Measurements from ENCODE around the gene WDR45B.

GRCh38 chr17:82570277-82570676 is 78.0 kb downstream of the WDR45B start:
- TF ChIP-seq CTCF (IDR thresholded peaks at IDR 0.05) = no peak
- no peak for TF ChIP-seq PREB (CRISPR knock-in tag; IDR thresholded peaks at IDR 0.05; ENCODE audit: borderline replicate concordance)
- TF ChIP-seq AFF4 (CRISPR knock-in tag; IDR thresholded peaks at IDR 0.05; ENCODE audit: borderline replicate concordance) = no peak
- TF ChIP-seq OVOL2 (CRISPR knock-in tag; IDR thresholded peaks at IDR 0.05; ENCODE audit: borderline replicate concordance) = no peak
- no peak for TF ChIP-seq USF2 (CRISPR knock-in tag; IDR thresholded peaks at IDR 0.05)
- no peak for TF ChIP-seq JAZF1 (CRISPR knock-in tag; IDR thresholded peaks at IDR 0.05)
